SU-DHL-6 (cell line): Measurements from ENCODE around the gene UBQLNL.

ENCODE experiments used
- H2AFZ ChIP-seq: fragments of 200-600 bp; sonication (generic); 2 replicates; pipeline ENCODE4 v1.6.1; 2014; ENCODE audit warnings: low read depth, mild to moderate bottlenecking, moderate library complexity, mixed read lengths, antibody characterized with exemption, low read length; ENCODE audit not compliant: severe bottlenecking
- H3F3A ChIP-seq: fragments of 200-600 bp; shearing (Covaris generic); 2 replicates; pipeline ENCODE4 v1.6.0; 2016; ENCODE audit warnings: antibody characterized with exemption, mild to moderate bottlenecking; ENCODE audit not compliant: insufficient read depth
- H3K27ac ChIP-seq: fragments of 200-600 bp; sonication (generic); 2 replicates; pipeline ENCODE4 v1.5.1; 2016; ENCODE audit warnings: low read depth, mild to moderate bottlenecking, low read length, moderate library complexity, mixed read lengths
- H3K27me3 ChIP-seq: fragments of 200-600 bp; sonication (generic), shearing (Covaris generic); 2 replicates; pipeline ENCODE4 v1.6.0; 2014; ENCODE audit warnings: mild to moderate bottlenecking, low read length
- H3K36me3 ChIP-seq: fragments of 200-600 bp; sonication (generic); 2 replicates; pipeline ENCODE4 v1.6.1; 2014; ENCODE audit warnings: mild to moderate bottlenecking, low read length, mixed read lengths
- H3K4me2 ChIP-seq: fragments of 300-600, 200-600 bp; shearing (Covaris generic), sonication (generic); 2 replicates; pipeline ENCODE4 v1.6.0; 2014; ENCODE audit warnings: low read length, low read depth, mild to moderate bottlenecking; ENCODE audit not compliant: poor library complexity, severe bottlenecking
- H3K4me3 ChIP-seq: fragments of 200-600 bp; sonication (generic); 2 replicates; pipeline ENCODE4 v1.5.1; 2014; ENCODE audit warnings: antibody characterized with exemption, low read length, mild to moderate bottlenecking, mixed read lengths; ENCODE audit not compliant: insufficient read depth, poor library complexity, severe bottlenecking
- H3K79me2 ChIP-seq: fragments of 200-600 bp; sonication (generic); 2 replicates; pipeline ENCODE4 v1.6.1; 2014; ENCODE audit warnings: mild to moderate bottlenecking, low read length, moderate library complexity; ENCODE audit not compliant: insufficient read depth
- H3K9ac ChIP-seq: fragments of 200-600 bp; sonication (generic); 2 replicates; pipeline ENCODE4 v1.7.0; 2014; ENCODE audit warnings: mild to moderate bottlenecking, low read length
- H3K9me2 ChIP-seq: fragments of 200-600 bp; sonication (generic); replicated peaks from 2 replicates; pipeline ENCODE4 v1.6.1; 2014; ENCODE audit warnings: low read length; ENCODE audit not compliant: insufficient read depth
- H3K9me3 ChIP-seq: fragments of 200-600 bp; sonication (generic); 2 replicates; pipeline ENCODE4 v1.6.1; 2014; ENCODE audit warnings: low read length, mixed read lengths; ENCODE audit not compliant: insufficient read depth
- H4K20me1 ChIP-seq: fragments of 200-600 bp; sonication (generic); 2 replicates; pipeline ENCODE4 v1.6.1; 2014; ENCODE audit warnings: low read depth, mild to moderate bottlenecking, antibody characterized with exemption, low read length, moderate library complexity, mixed read lengths
- CTCF ChIP-seq: fragments of 200-600 bp; sonication (generic); IDR thresholded peaks from one replicate; pipeline ENCODE4 v1.5.1; 2017; ENCODE audit warnings: antibody characterized with exemption, mild to moderate bottlenecking, low read length, moderate library complexity; ENCODE audit not compliant: insufficient read depth, poor library complexity, severe bottlenecking
- EZH2phosphoT487 ChIP-seq: fragments of 200-600 bp; sonication (generic), shearing (Covaris generic); conservative IDR thresholded peaks from 2 replicates; pipeline ENCODE4 v1.6.1; 2018; ENCODE audit warnings: mild to moderate bottlenecking, antibody characterized with exemption, low read length, moderate library complexity, mixed read lengths

The UBQLNL gene

GRCh38 chr11:5548440-5548839 lies 31.9 kb upstream of the UBQLNL start, which contains the start of gene OR52H1:
Gene OR52H1 (minus strand): TSS chr11:5548540. CDS start chr11:5545505, 3,035 bp downstream.
- H3K9me3 ChIP-seq = no peaks in the 10 kb centered on the region
- no peak within 1 kb of the TSS for H3K4me2 ChIP-seq
- H3K27me3 ChIP-seq = no peaks in the 10 kb centered on the region
- TF ChIP-seq EZH2phosphoT487 (no peak), CTCF (no peak)
- no peaks in the 10 kb centered on the region for H3K79me2 ChIP-seq
- H3K9me2 ChIP-seq = no peaks in the 10 kb centered on the region
- no peak within 1 kb of the TSS for H3K4me3 ChIP-seq
- no peaks in the 10 kb centered on the region for H3K36me3 ChIP-seq
- H3K27ac ChIP-seq = no peak within 1 kb of the TSS
- H2AFZ ChIP-seq = no peak within 1 kb of the TSS
- no peaks in the 10 kb centered on the region for H3F3A ChIP-seq
- no peaks in the 10 kb centered on the region for H4K20me1 ChIP-seq
- no peak within 1 kb of the TSS for H3K9ac ChIP-seq

- TF ChIP-seq EZH2phosphoT487 = no peak
- no peak for TF ChIP-seq CTCF
- Histone ChIP-seq H4K20me1 (no peaks in the 10 kb centered on the region), H3K4me2 (no peak overlapping the region), H3K9ac (no peak overlapping the region), H3K9me3 (no peaks in the 10 kb centered on the region), H3K4me3 (no peak overlapping the region), H3K9me2 (no peaks in the 10 kb centered on the region), H3K36me3 (no peaks in the 10 kb centered on the region), H3F3A (no peaks in the 10 kb centered on the region), H2AFZ (no peak overlapping the region), H3K27ac (no peak overlapping the region), H3K27me3 (no peaks in the 10 kb centered on the region), H3K79me2 (no peaks in the 10 kb centered on the region)
Observed at GRCh38 chr11:5547982-5548381, 31.5 kb upstream of the UBQLNL start.

- no peak for TF ChIP-seq CTCF
- no peak for TF ChIP-seq EZH2phosphoT487
- no peak overlapping the region for H2AFZ ChIP-seq
Observed at GRCh38 chr11:5546457-5546856, 30.0 kb upstream of the UBQLNL start.

More at GRCh38 chr11:5546457-5546856, 30.0 kb upstream of the UBQLNL start:
- Histone ChIP-seq H3F3A (no peaks in the 10 kb centered on the region), H3K9me3 (no peaks in the 10 kb centered on the region), H3K27me3 (no peaks in the 10 kb centered on the region), H3K79me2 (no peaks in the 10 kb centered on the region), H3K36me3 (no peaks in the 10 kb centered on the region), H3K9ac (no peak overlapping the region), H3K27ac (no peak overlapping the region), H3K4me3 (no peak overlapping the region), H3K9me2 (no peaks in the 10 kb centered on the region), H3K4me2 (no peak overlapping the region), H4K20me1 (no peaks in the 10 kb centered on the region)
